Suprapubic skin (tissue), 4 donors: ENCODE results near the gene MFF.

Experiments used
- POLR2A ChIP-seq, 2 donors: fragments of 450-650 bp; IDR thresholded peaks; one replicate each; pipeline ENCODE4 v1.6.1; 2017; ENCODE audit warnings: antibody characterized with exemption in 2 of 2, mild to moderate bottlenecking in 2 of 2, moderate library complexity in 2 of 2
- POLR2AphosphoS5 ChIP-seq, 3 donors: sonication (generic); formaldehyde crosslinking; IDR thresholded peaks; one replicate each; pipeline ENCODE4 v1.6.1; 2017; ENCODE audit warnings: antibody characterized with exemption in 3 of 3
- TF ChIP-seq, protein P1 (sequence below), 2 donors: fragments of 200-600 bp in 1 of 2; fragments of 450-650 bp in 1 of 2; sonication (generic) in 1 of 2; IDR thresholded peaks; one replicate each; pipeline ENCODE4 v1.5.1; 2016 to 2019; ENCODE audit warnings: antibody characterized with exemption in 2 of 2, mild to moderate bottlenecking in 1 of 2, moderate library complexity in 1 of 2

GRCh38 chr2:227379095-227379494, 54.0 kb downstream of the MFF start, which contains the start of gene TM4SF20:
- no peak for TF ChIP-seq POLR2A (IDR thresholded peaks at IDR 0.05)
- TF ChIP-seq, protein P1, sequence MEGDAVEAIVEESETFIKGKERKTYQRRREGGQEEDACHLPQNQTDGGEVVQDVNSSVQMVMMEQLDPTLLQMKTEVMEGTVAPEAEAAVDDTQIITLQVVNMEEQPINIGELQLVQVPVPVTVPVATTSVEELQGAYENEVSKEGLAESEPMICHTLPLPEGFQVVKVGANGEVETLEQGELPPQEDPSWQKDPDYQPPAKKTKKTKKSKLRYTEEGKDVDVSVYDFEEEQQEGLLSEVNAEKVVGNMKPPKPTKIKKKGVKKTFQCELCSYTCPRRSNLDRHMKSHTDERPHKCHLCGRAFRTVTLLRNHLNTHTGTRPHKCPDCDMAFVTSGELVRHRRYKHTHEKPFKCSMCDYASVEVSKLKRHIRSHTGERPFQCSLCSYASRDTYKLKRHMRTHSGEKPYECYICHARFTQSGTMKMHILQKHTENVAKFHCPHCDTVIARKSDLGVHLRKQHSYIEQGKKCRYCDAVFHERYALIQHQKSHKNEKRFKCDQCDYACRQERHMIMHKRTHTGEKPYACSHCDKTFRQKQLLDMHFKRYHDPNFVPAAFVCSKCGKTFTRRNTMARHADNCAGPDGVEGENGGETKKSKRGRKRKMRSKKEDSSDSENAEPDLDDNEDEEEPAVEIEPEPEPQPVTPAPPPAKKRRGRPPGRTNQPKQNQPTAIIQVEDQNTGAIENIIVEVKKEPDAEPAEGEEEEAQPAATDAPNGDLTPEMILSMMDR (IDR thresholded peaks at IDR 0.05) = no peak
- no peak for TF ChIP-seq POLR2AphosphoS5 (IDR thresholded peaks at IDR 0.05)
